HG03108 (cell line): ENCODE results near the gene BTBD10.

ENCODE experiments used
- ATAC-seq: cut with Tn5 transposase; IDR thresholded peaks from one replicate; pipeline ENCODE4 v1.9.1; 2021; ENCODE audit warnings: moderate library complexity; ENCODE audit not compliant: unreplicated experiment

The BTBD10 gene

GRCh38 chr11:13462901-13463778, at the start of gene BTBD10:
TSS of gene BTBD10 (minus strand) at chr11:13463222. CDS start at chr11:13445124, 18,098 bp downstream.
- ATAC-seq: peak; percentile 98

- ATAC-seq: no peak
Measured at GRCh38 chr11:13503393-13503792, 40.4 kb upstream of the BTBD10 start.

GRCh38 chr11:13502492-13502891, 39.5 kb upstream of the BTBD10 start:
- ATAC-seq: no peak

- ATAC-seq: no peak
Measured at GRCh38 chr11:13495929-13496328, 32.9 kb upstream of the BTBD10 start, which contains the start of gene PTH. TSS of gene PTH (minus strand) at chr11:13495997. CDS start at chr11:13492855, 3,142 bp downstream.

GRCh38 chr11:13494051-13494450, 31.0 kb upstream of the BTBD10 start:
- no peak for ATAC-seq

GRCh38 chr11:13487661-13488030, 24.6 kb upstream of the BTBD10 start:
- no peak for ATAC-seq

GRCh38 chr11:13486926-13487660, 24.1 kb upstream of the BTBD10 start:
- ATAC-seq: no peak

- no peak for ATAC-seq
Measured at GRCh38 chr11:13480198-13480597, 17.2 kb upstream of the BTBD10 start.

- no peak for ATAC-seq
Measured at GRCh38 chr11:13479688-13480087, 16.7 kb upstream of the BTBD10 start.

GRCh38 chr11:13475091-13475490, 12.1 kb upstream of the BTBD10 start:
- ATAC-seq: no peak

- ATAC-seq: no peak
Measured at GRCh38 chr11:13473013-13473722, 10.1 kb upstream of the BTBD10 start.

- no peak for ATAC-seq
Measured at GRCh38 chr11:13468750-13469149, 5.7 kb upstream of the BTBD10 start.

GRCh38 chr11:13465909-13466371, 2.9 kb upstream of the BTBD10 start:
- ATAC-seq: no peak

GRCh38 chr11:13463779-13464290, 813 bp upstream of the BTBD10 start:
- ATAC-seq: no peak

GRCh38 chr11:13462311-13462900, 616 bp downstream of the BTBD10 start:
- peak; percentile 44 for ATAC-seq

- ATAC-seq: no peak
Measured at GRCh38 chr11:13461291-13461690, 1.7 kb downstream of the BTBD10 start.

- no peak for ATAC-seq
Measured at GRCh38 chr11:13450832-13451397, 12.1 kb downstream of the BTBD10 start.

GRCh38 chr11:13449522-13449921, 13.5 kb downstream of the BTBD10 start:
- ATAC-seq: no peak

- ATAC-seq: no peak
Measured at GRCh38 chr11:13448876-13449275, 14.1 kb downstream of the BTBD10 start.

- ATAC-seq: no peak
Measured at GRCh38 chr11:13446444-13446843, 16.6 kb downstream of the BTBD10 start.
